IPS-20b (cell line): ENCODE results near the gene SNRNP70.
"Not testable (repeated sequence)": the region's sequence is repeated elsewhere in the genome, so short reads cannot be mapped to it uniquely, and the experiment has no call there.

Experiments used
- H3K27ac ChIP-seq: one replicate; pipeline ENCODE4 v1.5.1; 2013; ENCODE audit warnings: low read length
- H3K27me3 ChIP-seq: 2 replicates; pipeline ENCODE4 v1.6.1; 2013; ENCODE audit warnings: mild to moderate bottlenecking, low read length, inconsistent platforms; ENCODE audit not compliant: insufficient read depth
- H3K36me3 ChIP-seq: 2 replicates; pipeline ENCODE4 v1.6.1; 2013; ENCODE audit warnings: low read depth, mild to moderate bottlenecking, inconsistent platforms, low read length, moderate library complexity; ENCODE audit not compliant: insufficient read depth
- H3K4me1 ChIP-seq: 2 replicates; pipeline ENCODE4 v1.6.1; 2013; ENCODE audit warnings: mild to moderate bottlenecking, control low read depth, inconsistent platforms, low read length, moderate library complexity; ENCODE audit not compliant: insufficient read depth
- H3K4me3 ChIP-seq: 2 replicates; pipeline ENCODE4 v1.5.1; 2013; ENCODE audit warnings: mild to moderate bottlenecking, low read length, inconsistent platforms
- H3K9ac ChIP-seq: 2 replicates; pipeline ENCODE4 v1.6.1; 2013; ENCODE audit warnings: low read depth, mild to moderate bottlenecking, inconsistent platforms, low read length, moderate library complexity
- H3K9me3 ChIP-seq: 2 replicates; pipeline ENCODE4 v1.6.1; 2013; ENCODE audit warnings: mild to moderate bottlenecking, low read depth, low read length, inconsistent platforms; ENCODE audit not compliant: insufficient read depth

The SNRNP70 gene, protein sequence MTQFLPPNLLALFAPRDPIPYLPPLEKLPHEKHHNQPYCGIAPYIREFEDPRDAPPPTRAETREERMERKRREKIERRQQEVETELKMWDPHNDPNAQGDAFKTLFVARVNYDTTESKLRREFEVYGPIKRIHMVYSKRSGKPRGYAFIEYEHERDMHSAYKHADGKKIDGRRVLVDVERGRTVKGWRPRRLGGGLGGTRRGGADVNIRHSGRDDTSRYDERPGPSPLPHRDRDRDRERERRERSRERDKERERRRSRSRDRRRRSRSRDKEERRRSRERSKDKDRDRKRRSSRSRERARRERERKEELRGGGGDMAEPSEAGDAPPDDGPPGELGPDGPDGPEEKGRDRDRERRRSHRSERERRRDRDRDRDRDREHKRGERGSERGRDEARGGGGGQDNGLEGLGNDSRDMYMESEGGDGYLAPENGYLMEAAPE

GRCh38 chr19:49085020-49085867 lies at the start of gene SNRNP70:
Gene SNRNP70 (plus strand): TSS chr19:49085451. CDS start chr19:49086415, 964 bp downstream.
- Histone ChIP-seq H3K9me3 (no peaks in the 10 kb centered on the region), H3K4me3 (peak within 1 kb of the TSS; percentile 84), H3K27me3 (no peaks in the 10 kb centered on the region), H3K36me3 (peaks cover 38% of the 10 kb centered on the region), H3K9ac (peak within 1 kb of the TSS; percentile 85), H3K4me1 (no peaks in the 10 kb centered on the region), H3K27ac (peak within 1 kb of the TSS; percentile 68)

- not testable (repeated sequence) for H3K9me3 ChIP-seq, H3K9ac ChIP-seq, H3K27me3 ChIP-seq, H3K27ac ChIP-seq, H3K36me3 ChIP-seq, H3K4me3 ChIP-seq, H3K4me1 ChIP-seq
Measured at GRCh38 chr19:49036815-49037214, 48.4 kb upstream of the SNRNP70 start, which contains the start of gene CGB1. Gene CGB1 (minus strand): TSS chr19:49036895. CDS start chr19:49036711, 184 bp downstream.

DNA sequence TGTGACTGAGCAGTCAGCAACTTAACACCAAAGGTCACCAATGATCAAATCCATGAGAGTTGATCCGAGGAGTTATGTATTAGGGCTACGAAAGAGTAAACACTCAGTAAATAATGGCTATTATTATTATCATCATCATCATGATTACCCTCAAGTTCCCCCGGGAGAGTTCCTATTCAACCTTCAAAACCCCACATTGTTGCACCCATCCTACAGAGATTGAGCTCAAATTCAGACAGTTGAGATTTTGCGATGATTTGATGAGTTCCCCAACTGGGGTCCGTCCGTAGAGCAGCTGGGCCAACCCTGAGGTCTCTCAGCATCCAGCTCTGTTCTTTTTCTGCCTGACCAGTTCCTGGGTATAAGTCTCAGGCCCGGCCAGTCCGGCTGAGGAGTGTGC lies 47.1 kb upstream of the SNRNP70 start:
- H3K4me1 ChIP-seq, H3K27ac ChIP-seq, H3K4me3 ChIP-seq, H3K9me3 ChIP-seq, H3K9ac ChIP-seq, H3K27me3 ChIP-seq, H3K36me3 ChIP-seq: not testable (repeated sequence)

DNA sequence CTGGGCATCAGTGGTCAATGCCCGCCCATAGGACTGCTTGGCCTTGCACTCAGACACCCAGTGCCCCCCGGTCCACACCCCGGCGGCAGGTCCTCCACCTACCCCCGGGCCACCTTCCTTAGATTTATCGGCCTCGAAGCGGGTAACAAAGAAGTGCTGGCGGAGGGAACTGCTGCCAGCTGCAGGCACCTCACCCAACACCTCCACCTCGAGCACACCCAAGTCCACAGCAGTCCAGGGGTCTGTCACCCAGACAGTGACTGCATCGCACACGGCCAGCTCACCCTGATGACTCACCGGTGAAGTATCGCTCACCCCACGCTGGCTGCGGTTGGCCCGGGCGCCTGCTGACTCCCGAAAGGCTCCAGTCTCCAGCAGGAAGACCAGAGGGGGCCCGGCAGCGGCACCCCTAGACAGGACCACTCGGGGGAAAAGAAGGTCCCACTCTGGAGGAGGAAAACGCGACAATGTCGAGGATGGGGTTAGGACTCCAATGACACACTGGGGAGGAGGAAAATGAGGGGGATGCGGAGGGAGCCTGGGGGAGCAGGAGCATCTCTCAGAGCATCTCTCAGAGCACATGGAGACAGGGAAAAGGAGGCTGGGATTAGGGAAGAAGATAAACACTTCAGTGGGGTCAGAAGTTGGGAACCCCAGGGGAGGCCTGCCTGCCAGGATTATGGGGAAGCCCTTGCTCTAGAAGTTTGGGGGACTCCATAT lies 46.5 kb upstream of the SNRNP70 start:
- not testable (repeated sequence) for H3K9me3 ChIP-seq, H3K27me3 ChIP-seq, H3K4me3 ChIP-seq, H3K9ac ChIP-seq, H3K36me3 ChIP-seq, H3K4me1 ChIP-seq, H3K27ac ChIP-seq

- H3K36me3 ChIP-seq, H3K4me1 ChIP-seq, H3K27me3 ChIP-seq, H3K9ac ChIP-seq, H3K27ac ChIP-seq, H3K4me3 ChIP-seq, H3K9me3 ChIP-seq: not testable (repeated sequence)
Measured at GRCh38 chr19:49039736-49040135, 45.5 kb upstream of the SNRNP70 start.

- no peak overlapping the region for H3K9ac ChIP-seq
- no peaks in the 10 kb centered on the region for H3K27me3 ChIP-seq
- no peak overlapping the region for H3K27ac ChIP-seq
- no peaks in the 10 kb centered on the region for H3K9me3 ChIP-seq
- no peaks in the 10 kb centered on the region for H3K4me1 ChIP-seq
- H3K36me3 ChIP-seq, result no peaks in the 10 kb centered on the region
- no peak overlapping the region for H3K4me3 ChIP-seq
Measured at GRCh38 chr19:49042177-49042576, 43.1 kb upstream of the SNRNP70 start.

GRCh38 chr19:49042666-49043065 lies 42.6 kb upstream of the SNRNP70 start:
- not testable (repeated sequence) for H3K36me3 ChIP-seq, H3K27ac ChIP-seq, H3K9me3 ChIP-seq, H3K9ac ChIP-seq, H3K27me3 ChIP-seq, H3K4me1 ChIP-seq, H3K4me3 ChIP-seq

DNA sequence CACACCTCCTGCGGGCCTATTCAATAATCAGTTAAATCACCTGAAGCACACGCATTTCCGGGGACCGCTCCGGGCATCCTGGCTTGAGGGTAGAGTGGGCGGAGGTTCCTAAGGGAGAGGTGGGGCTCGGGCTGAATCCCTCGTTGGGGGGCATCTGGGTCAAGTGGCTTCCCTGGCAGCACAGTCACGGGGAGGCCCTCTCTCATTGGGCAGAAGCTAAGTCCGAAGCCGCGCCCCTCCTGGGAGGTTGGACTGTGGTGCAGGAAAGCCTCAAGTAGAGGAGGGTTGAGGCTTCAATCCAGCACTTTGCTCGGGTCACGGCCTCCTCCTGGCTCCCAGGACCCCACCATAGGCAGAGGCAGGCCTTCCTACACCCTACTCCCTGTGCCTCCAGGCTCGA lies 41.7 kb upstream of the SNRNP70 start, which contains the start of gene CGB5:
Gene CGB5 (plus strand): TSS at position 301 of the 400 bp plus-strand sequence. CDS start 362 bp downstream, outside the sequence.
- not testable (repeated sequence) for H3K9ac ChIP-seq, H3K36me3 ChIP-seq, H3K27ac ChIP-seq, H3K4me1 ChIP-seq, H3K4me3 ChIP-seq, H3K9me3 ChIP-seq, H3K27me3 ChIP-seq

- H3K27ac ChIP-seq, H3K9ac ChIP-seq, H3K27me3 ChIP-seq, H3K9me3 ChIP-seq, H3K4me1 ChIP-seq, H3K36me3 ChIP-seq, H3K4me3 ChIP-seq: not testable (repeated sequence)
Measured at GRCh38 chr19:49049011-49049410, 36.2 kb upstream of the SNRNP70 start, which contains the start of gene CGB8. Gene CGB8 (minus strand): TSS chr19:49049111. CDS start chr19:49048739, 372 bp downstream.

GRCh38 chr19:49049834-49050233 lies 35.4 kb upstream of the SNRNP70 start:
- not testable (repeated sequence) for H3K27ac ChIP-seq, H3K9ac ChIP-seq, H3K27me3 ChIP-seq

GRCh38 chr19:49050376-49051033 lies 34.7 kb upstream of the SNRNP70 start:
- not testable (repeated sequence) for H3K27ac ChIP-seq, H3K9me3 ChIP-seq, H3K4me1 ChIP-seq, H3K36me3 ChIP-seq, H3K9ac ChIP-seq, H3K4me3 ChIP-seq, H3K27me3 ChIP-seq

More at GRCh38 chr19:49049834-49050233, 35.4 kb upstream of the SNRNP70 start:
- H3K36me3 ChIP-seq, H3K4me3 ChIP-seq, H3K9me3 ChIP-seq, H3K4me1 ChIP-seq: not testable (repeated sequence)
